PC-3 (cell line): Measurements from ENCODE around the gene BBS5. TPM values are rescaled to one million over a fixed set of nuclear protein-coding genes. Genes with fewer than 3 reads are reported as not detected.

Experiments
- ATAC-seq: fragments of 200-7000 bp; cut with Tn5 transposase; 2 replicates; pipeline ENCODE4 v1.9.1; 2020; ENCODE audit warnings: mild to moderate bottlenecking, moderate library complexity
- BruUV-seq: library from RNA; stranded (reverse); fragments of 400-500 nt; replicated peaks from 2 replicates; lab custom pipeline; 2021; lab: Mats Ljungman, UMichigan
- CTCF ChIA-PET: fragments of 300-600 bp; sonication (Branson Sonifier 250); formaldehyde crosslinking; loops from one replicate; lab custom pipeline; 2022; ENCODE audit warnings: antibody characterized with exemption; lab: Charles Lee
- POLR2A ChIA-PET: fragments of 300-600 bp; sonication (Branson Sonifier 250); formaldehyde crosslinking; loops from one replicate; lab custom pipeline; 2022; ENCODE audit warnings: antibody characterized with exemption; ENCODE audit not compliant: unreplicated experiment; lab: Charles Lee
- DNase-seq: peaks from one replicate; pipeline ENCODE4 v3.0.0-alpha.2; 2015
- H2AFZ ChIP-seq: fragments of 300-600 bp; sonication (generic); 2 replicates; pipeline ENCODE4 v1.6.0; 2016; ENCODE audit warnings: antibody characterized with exemption, low read length
- H3F3A ChIP-seq: fragments of 300-600 bp; sonication (generic); one replicate; pipeline ENCODE4 v1.6.0; 2017; ENCODE audit warnings: antibody characterized with exemption, low read length, control low read depth, mild to moderate bottlenecking; ENCODE audit not compliant: unreplicated experiment
- H3K27ac ChIP-seq: fragments of 300-600 bp; sonication (generic); 2 replicates; pipeline ENCODE4 v1.5.1; 2016; ENCODE audit warnings: mild to moderate bottlenecking, low read length
- H3K27me3 ChIP-seq: fragments of 300-600 bp; sonication (generic); 2 replicates; pipeline ENCODE4 v1.6.1; 2016; ENCODE audit warnings: low read length, mixed read lengths
- H3K36me3 ChIP-seq: fragments of 300-600 bp; sonication (generic); 2 replicates; pipeline ENCODE4 v1.6.1; 2016; ENCODE audit warnings: low read depth, mixed run types, low read length, mixed read lengths
- H3K4me1 ChIP-seq: fragments of 300-600 bp; sonication (generic); 2 replicates; pipeline ENCODE4 v1.5.1; 2016; ENCODE audit warnings: low read length; ENCODE audit not compliant: insufficient read depth
- H3K4me2 ChIP-seq: fragments of 300-600 bp; sonication (generic); 2 replicates; pipeline ENCODE4 v1.6.0; 2016; ENCODE audit warnings: low read length
- H3K4me3 ChIP-seq: fragments of 300-600 bp; sonication (generic); 2 replicates; pipeline ENCODE4 v1.5.1; 2016; ENCODE audit warnings: mild to moderate bottlenecking, low read length, mixed read lengths
- H3K79me2 ChIP-seq: fragments of 300-600 bp; sonication (generic); 2 replicates; pipeline ENCODE4 v1.6.1; 2017; ENCODE audit warnings: low read length, mixed read lengths
- H3K9ac ChIP-seq: fragments of 300-600 bp; sonication (generic); 2 replicates; pipeline ENCODE4 v1.6.0; 2016; ENCODE audit warnings: mild to moderate bottlenecking, low read length
- H3K9me2 ChIP-seq: fragments of 300-600 bp; sonication (generic); replicated peaks from 2 replicates; pipeline ENCODE4 v1.6.1; 2016; ENCODE audit warnings: mixed run types, low read length, mixed read lengths
- H3K9me3 ChIP-seq: fragments of 300-600 bp; sonication (generic); 2 replicates; pipeline ENCODE4 v1.6.1; 2016; ENCODE audit warnings: low read length, mixed read lengths
- H4K20me1 ChIP-seq: fragments of 300-600 bp; sonication (generic); 2 replicates; pipeline ENCODE4 v1.6.1; 2016; ENCODE audit warnings: low read length, mixed read lengths
- CTCF ChIP-seq: fragments of 300-600 bp; sonication (generic); conservative IDR thresholded peaks from 2 replicates; pipeline ENCODE4 v1.5.1; 2017; ENCODE audit warnings: antibody characterized with exemption, low read depth, mild to moderate bottlenecking, low read length
- EZH2 ChIP-seq: fragments of 300-600 bp; sonication (generic); IDR thresholded peaks from one replicate; pipeline ENCODE4 v1.6.1; 2017; ENCODE audit warnings: antibody characterized with exemption, mild to moderate bottlenecking, low read length; ENCODE audit not compliant: unreplicated experiment
- EZH2phosphoT487 ChIP-seq: fragments of 300-600 bp; sonication (generic); IDR thresholded peaks from 2 replicates; pipeline ENCODE4 v1.6.1; 2018; ENCODE audit warnings: mild to moderate bottlenecking, antibody characterized with exemption, low read length, borderline replicate concordance
- intact Hi-C: fragments of 100-400 bp; cut with micrococcal nuclease; formaldehyde crosslinking; loops from 2 replicates; pipeline ENCODE4 v1.9.0; 2023
- total RNA-seq: library from RNA; depleted of rRNA; stranded (reverse); fragments of >200 nt; gene quantifications from 2 replicates; pipeline ENCODE4 v1.2.3, GENCODE V29; 2014

Gene BBS5
- total RNA-seq, 1 experiment from 2014 or later = 3.8 TPM

GRCh38 chr2:169472249-169472648 lies 7.0 kb upstream of the BBS5 start:
- no peaks in the 10 kb centered on the region for H3K36me3 ChIP-seq
- no peak overlapping the region for H3K4me2 ChIP-seq
- no peak overlapping the region for H3K4me3 ChIP-seq
- no peak for TF ChIP-seq CTCF
- no peak for TF ChIP-seq EZH2phosphoT487
- no peak for TF ChIP-seq EZH2
- DNase-seq (peak; percentile 61), ATAC-seq (peak; percentile 64)
- H3K9me2 ChIP-seq = no peaks in the 10 kb centered on the region
- peaks cover 5% of the 10 kb centered on the region for H3F3A ChIP-seq
- no peaks in the 10 kb centered on the region for H3K79me2 ChIP-seq
- H2AFZ ChIP-seq = no peak overlapping the region
- ChIA-PET POLR2A (no interaction called here), CTCF (no interaction called here)
- no peaks in the 10 kb centered on the region for H3K27me3 ChIP-seq
- intact Hi-C loops = loop anchor here (10.0 kb wide), 1 partner anchor 113 kb away; the partner anchor contains the start of gene PPIG
- H3K4me1 ChIP-seq = peaks cover 9% of the 10 kb centered on the region; the same call in 1 of the 2 replicates
- no peak overlapping the region for H3K9ac ChIP-seq
- no peak overlapping the region for H3K27ac ChIP-seq
- BruUV-seq = no TSS peak
- no peaks in the 10 kb centered on the region for H4K20me1 ChIP-seq
- H3K9me3 ChIP-seq = no peaks in the 10 kb centered on the region

- no TSS peak for BruUV-seq
Observed at GRCh38 chr2:169476459-169476858, 2.8 kb upstream of the BBS5 start.

More at GRCh38 chr2:169476459-169476858, 2.8 kb upstream of the BBS5 start:
- 0 out of 2 replicates have a peak overlapping the region, but pooled peaks have one; percentile 20 for H3K27ac ChIP-seq
- H3K27me3 ChIP-seq = no peaks in the 10 kb centered on the region
- ATAC-seq (peak; percentile 34), DNase-seq (peak; percentile 81)
- H2AFZ ChIP-seq = no peak overlapping the region
- H3K9me2 ChIP-seq = no peaks in the 10 kb centered on the region
- H3K79me2 ChIP-seq = no peaks in the 10 kb centered on the region
- no peak overlapping the region for H3K4me3 ChIP-seq
- ChIA-PET POLR2A (no interaction called here), CTCF (no interaction called here)
- H3F3A ChIP-seq = peaks cover 5% of the 10 kb centered on the region
- H4K20me1 ChIP-seq = no peaks in the 10 kb centered on the region
- H3K9me3 ChIP-seq = no peaks in the 10 kb centered on the region
- peaks cover 23% of the 10 kb centered on the region for H3K4me1 ChIP-seq
- H3K4me2 ChIP-seq = no peak overlapping the region
- no peaks in the 10 kb centered on the region for H3K36me3 ChIP-seq
- intact Hi-C loops = loop anchor here (10.0 kb wide), 1 partner anchor 108 kb away; the partner anchor contains the start of gene PPIG
- H3K9ac ChIP-seq = no peak overlapping the region
- TF ChIP-seq EZH2phosphoT487 (no peak), EZH2 (no peak), CTCF (no peak)
